Astrocyte (in vitro differentiated cells and primary cell): ENCODE data around the gene OAS3. TPM values are rescaled to one million over a fixed set of nuclear protein-coding genes. Genes with fewer than 3 reads are reported as not detected.
"Not testable (repeated sequence)": the region's sequence is repeated elsewhere in the genome, so short reads cannot be mapped to it uniquely, and the experiment has no call there.

Experiments
- DNase-seq: peaks from one replicate; pipeline ENCODE4 v3.0.0-alpha.2; 2010; ENCODE audit warnings: low read depth
- FAIRE-seq: peaks from 2 replicates; lab custom pipeline; 2011; peaks lifted over from hg19 to GRCh38; lab: Jason Lieb, UNC
- H2AFZ ChIP-seq: 2 replicates; pipeline ENCODE4 v1.6.0; 2012; ENCODE audit warnings: low read depth, low read length, inconsistent platforms
- H3K27ac ChIP-seq: 2 replicates; pipeline ENCODE4 v1.5.1; 2011; ENCODE audit warnings: low read depth, low read length, inconsistent platforms
- H3K27me3 ChIP-seq: 2 replicates; pipeline ENCODE4 v1.6.0; 2011; ENCODE audit warnings: low read length, inconsistent platforms; ENCODE audit not compliant: insufficient read depth
- H3K36me3 ChIP-seq: 2 replicates; pipeline ENCODE4 v1.5.1; 2011; ENCODE audit warnings: low read length, inconsistent platforms; ENCODE audit not compliant: insufficient read depth
- H3K4me1 ChIP-seq: 2 replicates; pipeline ENCODE4 v1.5.1; 2011; ENCODE audit warnings: low read length, inconsistent platforms; ENCODE audit not compliant: insufficient read depth
- H3K4me2 ChIP-seq: 2 replicates; pipeline ENCODE4 v1.6.0; 2012; ENCODE audit warnings: low read length, inconsistent platforms
- H3K4me3 ChIP-seq: 2 replicates; pipeline ENCODE4 v1.5.1; 2011; ENCODE audit warnings: low read depth, mild to moderate bottlenecking, low read length, inconsistent platforms; ENCODE audit not compliant: insufficient read depth
- H3K79me2 ChIP-seq: 2 replicates; pipeline ENCODE4 v1.6.0; 2012; ENCODE audit warnings: mild to moderate bottlenecking, low read length, inconsistent platforms; ENCODE audit not compliant: insufficient read depth
- H3K9ac ChIP-seq: 2 replicates; pipeline ENCODE4 v1.6.0; 2012; ENCODE audit warnings: mild to moderate bottlenecking, low read length, inconsistent platforms
- H3K9me3 ChIP-seq: 2 replicates; pipeline ENCODE4 v1.5.1; 2012; ENCODE audit warnings: low read depth, mild to moderate bottlenecking, low read length, inconsistent platforms; ENCODE audit not compliant: insufficient read depth
- H4K20me1 ChIP-seq: 2 replicates; pipeline ENCODE4 v1.6.0; 2012; ENCODE audit warnings: low read length, inconsistent platforms; ENCODE audit not compliant: insufficient read depth
- H3K27ac Mint-ChIP-seq: one replicate; pipeline ENCODE4 v1.8.0; 2021; ENCODE audit warnings: mild to moderate bottlenecking, mixed read lengths; ENCODE audit not compliant: unreplicated experiment
- H3K27me3 Mint-ChIP-seq: one replicate; pipeline ENCODE4 v1.8.0; 2021; ENCODE audit warnings: low read depth, mixed read lengths; ENCODE audit not compliant: unreplicated experiment
- H3K36me3 Mint-ChIP-seq: one replicate; pipeline ENCODE4 v1.8.0; 2021; ENCODE audit warnings: low read depth, mixed read lengths; ENCODE audit not compliant: unreplicated experiment
- H3K4me1 Mint-ChIP-seq: one replicate; pipeline ENCODE4 v1.8.0; 2021; ENCODE audit warnings: low read depth, mixed read lengths; ENCODE audit not compliant: unreplicated experiment
- H3K4me3 Mint-ChIP-seq: one replicate; pipeline ENCODE4 v1.8.0; 2021; ENCODE audit warnings: mild to moderate bottlenecking, moderate library complexity, mixed read lengths; ENCODE audit not compliant: unreplicated experiment
- H3K9me3 Mint-ChIP-seq: one replicate; pipeline ENCODE4 v1.8.0; 2021; ENCODE audit warnings: mild to moderate bottlenecking, mixed read lengths; ENCODE audit not compliant: unreplicated experiment
- CTCF ChIP-seq: IDR thresholded peaks from 2 replicates; pipeline ENCODE4 v1.5.1; 2011; ENCODE audit warnings: low read depth, mild to moderate bottlenecking, inconsistent platforms, low read length, moderate library complexity; ENCODE audit not compliant: insufficient read depth
- EZH2 ChIP-seq: IDR thresholded peaks from 2 replicates; pipeline ENCODE4 v1.6.1; 2012; ENCODE audit warnings: mild to moderate bottlenecking, low read length, inconsistent platforms; ENCODE audit not compliant: insufficient read depth
- total RNA-seq: library from RNA; stranded (reverse); gene quantifications from 2 replicates; pipeline ENCODE4 v1.2.1, GENCODE V29; 2021

OAS3 gene
- total RNA-seq, 1 donor from 2014 or later: 33.8 TPM

- Histone ChIP-seq H3K9ac (no peak overlapping the region), H3K4me1 (no peaks in the 10 kb centered on the region), H3K4me3 (no peak overlapping the region), H3K9me3 (no peaks in the 10 kb centered on the region), H3K36me3 (no peaks in the 10 kb centered on the region), H2AFZ (no peak overlapping the region), H3K27me3 (no peaks in the 10 kb centered on the region), H3K27ac (no peak overlapping the region), H3K4me2 (no peak overlapping the region), H3K79me2 (no peaks in the 10 kb centered on the region), H4K20me1 (no peaks in the 10 kb centered on the region)
- no peak overlapping the region for H3K4me3 Mint-ChIP-seq
- peaks cover 1% of the 10 kb centered on the region for H3K27me3 Mint-ChIP-seq
- H3K9me3 Mint-ChIP-seq: peaks cover 4% of the 10 kb centered on the region
- FAIRE-seq (no peak), DNase-seq (no peak)
- TF ChIP-seq EZH2 (no peak), CTCF (no peak)
- peaks cover 5% of the 10 kb centered on the region for H3K4me1 Mint-ChIP-seq
- H3K27ac Mint-ChIP-seq: no peak overlapping the region
- peaks cover 12% of the 10 kb centered on the region for H3K36me3 Mint-ChIP-seq
These were observed 10.5 kb downstream of the OAS3 start for GRCh38 chr12:112948806-112949205.

- no peaks in the 10 kb centered on the region for H3K4me1 ChIP-seq
- no peaks in the 10 kb centered on the region for H3K36me3 ChIP-seq
- no peak for DNase-seq
- no peak overlapping the region for H3K4me3 ChIP-seq
- no peaks in the 10 kb centered on the region for H3K79me2 ChIP-seq
- no peaks in the 10 kb centered on the region for H3K27me3 ChIP-seq
- Mint-ChIP-seq H3K4me3 (no peak overlapping the region), H3K27ac (no peak overlapping the region), H3K27me3 (peaks cover 13% of the 10 kb centered on the region), H3K4me1 (no peaks in the 10 kb centered on the region), H3K9me3 (no peaks in the 10 kb centered on the region), H3K36me3 (peaks cover 15% of the 10 kb centered on the region)
- no peak overlapping the region for H3K9ac ChIP-seq
- no peak overlapping the region for H3K27ac ChIP-seq
- H3K4me2 ChIP-seq: no peak overlapping the region
- H2AFZ ChIP-seq: no peak overlapping the region
- TF ChIP-seq EZH2: no peak
- TF ChIP-seq CTCF: no peak
- H3K9me3 ChIP-seq: no peaks in the 10 kb centered on the region
- no peaks in the 10 kb centered on the region for H4K20me1 ChIP-seq
- FAIRE-seq: no peak
These were observed 12.4 kb downstream of the OAS3 start for GRCh38 chr12:112950701-112951100.

GRCh38 chr12:112957125-112957524 lies 18.9 kb downstream of the OAS3 start:
- FAIRE-seq, H3K4me2 ChIP-seq: not testable (repeated sequence)

More at GRCh38 chr12:112957125-112957524, 18.9 kb downstream of the OAS3 start:
- H3K27me3 Mint-ChIP-seq: peaks cover 26% of the 10 kb centered on the region
- not testable (repeated sequence) for H3K4me3 ChIP-seq, H3K36me3 ChIP-seq, H3K4me3 Mint-ChIP-seq, H3K9me3 ChIP-seq, H3K4me1 Mint-ChIP-seq, H3K4me1 ChIP-seq, H2AFZ ChIP-seq, H3K27me3 ChIP-seq, H3K27ac ChIP-seq, H4K20me1 ChIP-seq, DNase-seq, H3K9ac ChIP-seq, H3K79me2 ChIP-seq, H3K27ac Mint-ChIP-seq
- peaks cover 43% of the 10 kb centered on the region for H3K36me3 Mint-ChIP-seq
- peaks cover 22% of the 10 kb centered on the region for H3K9me3 Mint-ChIP-seq
